ENCODE data around the gene RCSD1. TPM values are rescaled to one million over a fixed set of nuclear protein-coding genes. Genes with fewer than 3 reads are reported as not detected.

RCSD1 gene
- total RNA-seq, 3 donors from 2014 or later (not counting 1 experiment from before 2014, with no cell fraction given), result 86.3 to 130 (median 110) TPM

- H3K4me3 ChIP-seq (ENCODE audit: low read length), result peak overlapping the region; percentile 86
- H3K4me1 ChIP-seq (ENCODE audit: control insufficient read depth, insufficient read depth, low read length), result peaks cover 21% of the 10 kb centered on the region
- H3K27me3 Mint-ChIP-seq (ENCODE audit: low read depth in 2 of 2), result peaks cover 0 to 8% of the 10 kb centered on the region in 2 donors
- no peaks in the 10 kb centered on the region for H3K27me3 ChIP-seq (ENCODE audit: control insufficient read depth, insufficient read depth, low read length)
- peak overlapping the region; percentile 3 for H3K27ac ChIP-seq (ENCODE audit: low read length)
- peak; percentile 89 for TF ChIP-seq CTCF (IDR thresholded peaks at IDR 0.05)
- H3K9me3 Mint-ChIP-seq, result no peaks in the 10 kb centered on the region
- H3K4me1 Mint-ChIP-seq, result peaks cover 33 to 35% of the 10 kb centered on the region in 2 donors
- ATAC-seq (peak; percentile 66 to 83 (median 70)), DNase-seq (peak; percentile 78 to 96)
- whole genome bisulfite sequencing (ENCODE audit: insufficient coverage), result 1% methylated on average over 22 of the region's 26 CpGs
- peak overlapping the region; percentile 92 for H3K4me3 Mint-ChIP-seq
- intact Hi-C loops (cut with micrococcal nuclease), result no loop called here
- peak overlapping the region; percentile 95 to 97 for H3K27ac Mint-ChIP-seq
- H3K36me3 Mint-ChIP-seq, result peaks cover 7% of the 10 kb centered on the region
- no peaks in the 10 kb centered on the region for H3K36me3 ChIP-seq (ENCODE audit: control insufficient read depth, insufficient read depth, low read length)
- no peaks in the 10 kb centered on the region for H3K9me3 ChIP-seq (ENCODE audit: control insufficient read depth, insufficient read depth, low read length)
Observed at GRCh38 chr1:167715157-167715999, 85.3 kb downstream of the RCSD1 start.

- WGBS (ENCODE audit: insufficient coverage), result 13% methylated on average over 1 of the region's 4 CpGs
Observed at GRCh38 chr1:167716000-167716271, 85.9 kb downstream of the RCSD1 start.

GRCh38 chr1:167717351-167717750 lies 87.3 kb downstream of the RCSD1 start:
- H3K4me1 Mint-ChIP-seq, result peaks cover 42 to 46% of the 10 kb centered on the region in 2 donors
- intact Hi-C loops (cut with micrococcal nuclease), result no loop called here
- Histone ChIP-seq H3K4me3 (ENCODE audit: low read length) (no peak overlapping the region), H3K4me1 (ENCODE audit: control insufficient read depth, insufficient read depth, low read length) (peaks cover 27% of the 10 kb centered on the region), H3K27ac (ENCODE audit: low read length) (no peak overlapping the region), H3K36me3 (ENCODE audit: control insufficient read depth, insufficient read depth, low read length) (no peaks in the 10 kb centered on the region), H3K9me3 (ENCODE audit: control insufficient read depth, insufficient read depth, low read length) (no peaks in the 10 kb centered on the region), H3K27me3 (ENCODE audit: control insufficient read depth, insufficient read depth, low read length) (no peaks in the 10 kb centered on the region)
- H3K36me3 Mint-ChIP-seq, result peaks cover 7% of the 10 kb centered on the region
- ATAC-seq (no peak), DNase-seq (no peak)
- H3K9me3 Mint-ChIP-seq, result no peaks in the 10 kb centered on the region
- peak overlapping the region; percentile 92 for H3K4me3 Mint-ChIP-seq
- peaks cover 0 to 8% of the 10 kb centered on the region in 2 donors for H3K27me3 Mint-ChIP-seq (ENCODE audit: low read depth in 2 of 2)
- no peak for TF ChIP-seq CTCF (IDR thresholded peaks at IDR 0.05)
- H3K27ac Mint-ChIP-seq, result peak overlapping the region in 1 of 2 donors; percentile 97
- whole genome bisulfite sequencing (ENCODE audit: insufficient coverage), result 94% methylated on average over 3 of the region's 3 CpGs

More at GRCh38 chr1:167716000-167716271, 85.9 kb downstream of the RCSD1 start:
- H3K27me3 ChIP-seq (ENCODE audit: control insufficient read depth, insufficient read depth, low read length), result no peaks in the 10 kb centered on the region
- peak overlapping the region; percentile 3 for H3K27ac ChIP-seq (ENCODE audit: low read length)
- no peak for ATAC-seq
- Mint-ChIP-seq H3K36me3 (peaks cover 7% of the 10 kb centered on the region), H3K4me1 (peaks cover 34 to 37% of the 10 kb centered on the region in 2 donors), H3K9me3 (no peaks in the 10 kb centered on the region), H3K27me3 (ENCODE audit: low read depth in 2 of 2) (peaks cover 0 to 8% of the 10 kb centered on the region in 2 donors), H3K27ac (peak overlapping the region; percentile 95 to 97), H3K4me3 (peak overlapping the region; percentile 92)
- intact Hi-C loops (cut with micrococcal nuclease), result no loop called here
- DNase-seq, result no peak
- peak overlapping the region; percentile 86 for H3K4me3 ChIP-seq (ENCODE audit: low read length)
- H3K9me3 ChIP-seq (ENCODE audit: control insufficient read depth, insufficient read depth, low read length), result no peaks in the 10 kb centered on the region
- peaks cover 21% of the 10 kb centered on the region for H3K4me1 ChIP-seq (ENCODE audit: control insufficient read depth, insufficient read depth, low read length)
- no peaks in the 10 kb centered on the region for H3K36me3 ChIP-seq (ENCODE audit: control insufficient read depth, insufficient read depth, low read length)
- TF ChIP-seq CTCF (IDR thresholded peaks at IDR 0.05), result no peak

All from natural killer cell (primary cell).